Stimulated activated naive CD8-positive, alpha-beta T cell treated with anti-CD3 and anti-CD28 coated beads, Interleukin-15, Interleukin-2, amounts not matched to agents 100 U/mL and 50 U/mL, for 24 hours (primary cell): ENCODE results near the gene SDF4.

Experiments used
- ATAC-seq: fragments of 150-1000 bp; cut with Tn5 transposase; one replicate; pipeline ENCODE4 v1.10.0; 2021
- DNase-seq: peaks from one replicate; pipeline ENCODE4 v3.0.0; 2021

The SDF4 gene

DNA sequence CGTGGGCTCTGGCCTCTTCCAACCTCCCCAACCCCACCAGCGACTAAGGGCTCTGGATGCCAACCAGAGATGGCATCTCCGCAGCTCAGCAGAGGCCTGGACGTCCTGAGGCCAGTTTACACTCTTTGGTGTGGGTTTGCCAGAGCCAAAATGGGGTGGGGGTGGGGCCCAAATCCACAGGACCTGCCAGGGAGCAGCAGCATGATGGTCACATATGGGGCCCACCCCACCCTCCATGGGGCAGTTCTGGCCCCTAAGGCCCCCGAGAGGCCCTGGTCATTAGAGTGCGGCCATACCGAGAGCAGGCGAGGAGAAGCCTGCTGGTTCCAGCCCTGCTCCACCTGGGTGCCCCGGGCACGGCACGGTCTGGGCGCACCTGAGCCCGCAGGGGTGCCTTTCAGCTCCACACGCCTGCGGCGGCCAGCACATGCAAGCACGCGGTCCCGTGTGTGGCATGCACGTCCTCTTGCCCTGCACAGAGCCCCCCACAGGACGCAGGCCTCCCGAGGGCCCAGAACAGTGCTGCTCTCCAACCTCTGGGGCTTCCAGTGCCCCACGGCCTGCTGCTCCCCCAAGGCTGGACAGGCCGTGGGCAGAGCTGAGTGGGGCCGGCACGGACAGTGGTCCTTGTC is 9.9 kb upstream of the SDF4 start:
- DNase-seq (no peak), ATAC-seq (no peak)

DNA sequence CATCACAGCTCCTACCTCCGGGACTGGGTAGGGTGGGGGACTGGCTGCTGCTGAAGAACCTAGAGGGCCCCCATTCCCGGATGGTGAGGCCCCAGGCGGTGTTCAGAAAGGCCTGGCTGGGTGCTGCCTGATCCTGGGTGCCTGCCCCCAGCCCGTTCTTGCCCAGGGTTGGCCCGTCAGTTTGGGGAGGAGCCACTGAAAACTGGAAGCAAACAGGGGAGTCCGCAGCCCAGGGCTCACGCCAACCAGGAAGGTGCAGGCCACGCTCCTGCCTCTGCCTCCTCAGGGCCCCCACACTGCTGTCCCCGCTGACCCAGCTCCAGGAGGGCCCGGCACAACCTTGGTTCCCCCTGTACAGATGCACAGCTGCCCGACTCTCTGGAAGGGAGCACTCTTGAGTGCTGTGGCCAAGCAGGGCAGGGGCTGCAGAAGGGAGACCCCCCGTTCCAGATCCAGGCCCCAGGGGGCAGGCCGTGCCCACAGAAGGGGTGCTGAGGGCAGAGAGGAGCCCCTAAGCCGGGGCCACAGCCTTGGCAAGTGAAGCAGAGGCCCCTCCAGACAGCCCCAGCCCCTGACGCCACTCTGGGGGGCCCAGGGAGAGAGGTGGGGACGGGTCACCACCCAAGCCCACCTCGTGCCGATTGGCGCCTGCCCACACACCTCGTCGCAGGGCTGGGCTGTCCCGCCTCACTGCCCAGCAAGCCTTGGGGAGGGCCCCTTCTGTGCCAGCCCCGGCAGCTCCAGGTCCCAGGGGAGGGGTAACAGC is 9.2 kb upstream of the SDF4 start:
- DNase-seq (no peak), ATAC-seq (no peak)

DNA sequence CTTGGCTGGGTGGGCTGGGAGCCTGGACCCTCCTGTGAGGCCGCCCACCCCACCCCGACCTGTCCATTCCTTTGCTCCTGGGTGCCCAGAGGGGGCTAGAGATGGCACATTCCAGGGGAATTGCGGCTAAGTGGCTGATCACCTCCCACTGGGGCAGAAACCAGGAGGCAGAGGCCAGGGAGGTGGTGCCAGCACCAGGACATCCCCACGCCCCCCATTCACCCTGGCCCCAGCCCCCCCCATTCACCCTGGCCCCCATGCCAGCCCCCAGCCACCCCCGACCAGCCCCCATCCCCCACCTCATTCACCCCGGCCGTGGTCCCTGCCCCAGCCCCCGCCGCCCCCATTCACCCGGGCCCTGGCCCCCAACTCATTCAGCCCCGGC is 8.5 kb upstream of the SDF4 start:
- no peak for DNase-seq
- no peak for ATAC-seq

GRCh38 chr1:1239614-1240347 is 8.0 kb upstream of the SDF4 start:
- DNase-seq: no peak

GRCh38 chr1:1239227-1239613 is 7.4 kb upstream of the SDF4 start:
- no peak for DNase-seq
- ATAC-seq: no peak

More at GRCh38 chr1:1239614-1240347, 8.0 kb upstream of the SDF4 start:
- ATAC-seq: no peak

DNA sequence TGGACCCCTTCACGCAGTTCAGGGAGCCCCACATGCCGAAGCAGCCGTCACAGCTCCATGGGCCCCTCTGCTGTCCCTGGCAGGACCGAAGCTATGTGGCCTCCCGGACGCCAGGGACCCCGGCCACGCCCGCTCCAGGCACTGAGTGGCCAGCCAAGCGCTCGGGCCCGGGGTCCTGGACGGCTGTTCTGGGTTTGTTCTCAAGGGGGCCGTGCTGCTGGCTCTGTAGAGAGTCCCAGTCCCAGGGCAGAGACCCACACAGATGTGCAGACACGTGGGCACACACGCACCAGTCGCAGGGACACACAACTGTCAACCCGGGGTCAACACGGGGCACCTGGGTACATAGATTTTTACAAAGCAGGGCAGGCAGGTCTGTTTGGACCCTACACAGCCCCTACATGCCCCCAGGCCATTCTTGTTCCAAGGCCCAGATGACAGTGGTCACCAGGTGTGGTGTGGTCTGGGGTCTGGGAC is 6.9 kb upstream of the SDF4 start:
- DNase-seq (no peak), ATAC-seq (no peak)

GRCh38 chr1:1237874-1238701 is 6.3 kb upstream of the SDF4 start:
- ATAC-seq (peak; percentile 6), DNase-seq (no peak)

GRCh38 chr1:1236945-1237873 is 5.4 kb upstream of the SDF4 start:
- no peak for DNase-seq
- ATAC-seq: no peak

GRCh38 chr1:1236176-1236763 is 4.5 kb upstream of the SDF4 start:
- no peak for DNase-seq
- no peak for ATAC-seq

GRCh38 chr1:1235016-1235744 is 3.4 kb upstream of the SDF4 start:
- DNase-seq: no peak
- no peak for ATAC-seq

DNA sequence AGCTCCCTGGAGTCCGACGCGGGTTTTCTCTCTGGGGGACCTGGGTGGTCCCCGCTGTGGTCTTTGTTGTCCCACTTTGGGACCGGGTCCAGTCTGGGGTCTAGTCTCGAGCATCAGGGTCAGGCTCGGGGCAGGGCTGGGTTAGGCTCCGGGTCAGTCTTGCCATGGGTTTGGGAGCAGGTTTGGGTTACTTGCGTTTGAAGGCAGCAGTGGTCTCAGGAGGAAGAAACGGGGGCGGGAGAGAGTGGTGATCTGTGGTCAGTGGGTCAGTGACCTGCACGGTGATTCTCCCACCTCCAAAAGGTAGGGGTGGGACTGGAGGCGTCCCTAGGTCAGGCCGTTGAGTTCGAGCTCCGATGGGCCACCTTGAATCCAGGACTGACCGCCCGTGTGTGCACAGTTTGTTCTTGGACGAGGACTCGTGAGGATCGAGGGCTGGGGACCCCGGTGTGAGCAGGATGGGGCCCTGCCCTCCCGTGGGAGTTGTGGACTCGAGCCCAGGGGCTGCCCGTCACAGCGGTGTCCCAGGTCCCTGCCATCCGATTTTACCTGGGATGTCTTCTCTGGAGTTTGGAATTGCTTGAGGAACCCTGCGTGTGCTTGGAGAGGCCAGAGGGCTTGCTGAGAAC is 2.5 kb upstream of the SDF4 start:
- no peak for DNase-seq
- no peak for ATAC-seq

DNA sequence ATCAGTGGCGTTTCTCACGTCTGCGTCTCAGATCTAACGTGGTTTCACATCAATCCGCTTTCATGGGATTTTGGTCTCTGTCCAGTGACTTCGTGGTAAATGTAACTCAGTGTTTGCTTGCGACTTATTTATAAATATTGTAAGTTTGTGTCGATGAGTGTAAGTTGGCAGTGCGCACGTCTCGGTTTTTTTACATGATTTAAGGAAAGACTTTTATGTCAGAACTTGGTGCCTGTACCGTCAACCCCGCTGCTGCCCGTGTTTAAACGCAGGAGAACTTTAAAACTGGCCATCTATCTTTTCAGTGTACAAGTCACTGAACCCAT is 1.7 kb upstream of the SDF4 start:
- no peak for ATAC-seq

GRCh38 chr1:1232796-1233566 is 1.2 kb upstream of the SDF4 start:
- DNase-seq: no peak
- no peak for ATAC-seq

More for the DNA sequence above, 1.7 kb upstream of the SDF4 start:
- no peak for DNase-seq

DNA sequence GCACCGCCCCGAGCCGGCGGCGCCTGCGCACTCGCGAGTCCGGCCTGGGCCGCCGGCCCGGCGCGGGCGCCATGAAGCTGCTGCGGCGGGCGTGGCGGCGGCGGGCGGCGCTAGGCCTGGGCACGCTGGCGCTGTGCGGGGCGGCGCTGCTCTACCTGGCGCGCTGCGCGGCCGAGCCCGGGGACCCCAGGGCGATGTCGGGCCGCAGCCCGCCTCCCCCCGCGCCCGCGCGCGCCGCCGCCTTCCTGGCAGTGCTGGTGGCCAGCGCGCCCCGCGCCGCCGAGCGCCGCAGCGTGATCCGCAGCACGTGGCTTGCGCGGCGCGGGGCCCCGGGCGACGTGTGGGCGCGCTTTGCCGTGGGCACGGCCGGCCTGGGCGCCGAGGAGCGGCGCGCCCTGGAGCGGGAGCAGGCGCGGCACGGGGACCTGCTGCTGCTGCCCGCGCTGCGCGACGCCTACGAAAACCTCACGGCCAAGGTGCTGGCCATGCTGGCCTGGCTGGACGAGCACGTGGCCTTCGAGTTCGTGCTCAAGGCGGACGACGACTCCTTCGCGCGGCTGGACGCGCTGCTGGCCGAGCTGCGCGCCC is 501 bp upstream of the SDF4 start, which contains the start of gene B3GALT6:
Gene B3GALT6, plus strand, starts transcription at position 30 of the 588 bp plus-strand sequence. Its CDS starts 42 bp downstream, at position 72.
- no peak for ATAC-seq
- no peak for DNase-seq

GRCh38 chr1:1230656-1231399 is 973 bp downstream of the SDF4 start:
- no peak for DNase-seq
- ATAC-seq: no peak

DNA sequence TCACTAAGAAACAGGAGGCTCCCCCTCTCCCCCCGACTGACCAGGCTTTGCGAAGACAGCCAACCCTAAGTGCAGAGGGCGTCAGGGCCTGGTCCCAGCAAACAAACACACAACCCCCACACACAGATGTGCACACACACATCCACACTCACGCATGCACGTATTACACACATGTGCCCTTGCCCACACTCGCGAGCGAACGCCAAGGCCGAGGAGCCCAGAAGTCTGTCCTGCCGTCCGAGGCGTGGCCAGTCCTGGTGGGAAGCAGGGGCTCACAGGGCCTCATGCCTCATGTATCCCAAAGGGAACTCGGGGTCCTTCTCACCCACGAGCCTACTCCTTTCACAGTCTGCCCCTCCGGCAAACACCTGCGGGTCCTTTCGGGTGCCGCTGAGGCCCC is 2.0 kb downstream of the SDF4 start:
- DNase-seq (no peak), ATAC-seq (no peak)

DNA sequence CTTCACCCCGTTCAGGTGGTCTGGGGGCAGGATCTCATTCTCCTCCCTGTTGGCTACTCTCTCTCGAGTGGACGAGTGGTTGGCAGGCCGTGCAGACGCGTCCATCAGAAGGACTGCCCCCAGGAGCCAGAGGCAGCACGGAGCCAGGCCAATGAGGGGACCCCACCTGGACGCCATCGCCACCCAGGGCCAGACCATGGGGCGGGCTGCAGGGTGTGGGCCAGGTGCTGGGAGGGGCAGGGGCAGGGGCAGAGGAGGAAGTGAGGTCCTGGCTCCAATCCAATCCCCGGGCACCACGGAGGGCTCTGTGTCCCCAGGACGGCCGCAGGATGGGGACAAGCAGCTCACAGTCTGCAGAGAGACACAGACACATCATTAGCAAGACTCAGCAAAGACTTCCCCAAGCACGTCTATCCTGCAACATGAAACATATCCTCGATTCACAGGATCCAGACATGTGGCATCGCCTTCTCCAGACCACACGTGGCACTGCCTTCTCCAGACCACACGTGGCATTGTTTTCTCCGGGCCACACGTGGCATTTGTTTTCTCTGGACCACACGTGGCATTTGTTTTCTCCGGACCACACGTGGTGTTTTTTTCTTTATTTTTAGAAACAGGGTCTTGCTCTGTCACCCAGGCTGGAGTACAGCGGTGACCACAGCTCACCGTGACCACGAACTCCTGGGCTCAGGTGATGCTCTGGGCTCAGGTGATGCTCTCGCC is 3.0 kb downstream of the SDF4 start:
- no peak for ATAC-seq
- no peak for DNase-seq
